GM12892 (cell line): ENCODE results near the gene CFLAR.

ENCODE experiments used
- POLR2A ChIP-seq: IDR thresholded peaks from 2 replicates; pipeline ENCODE4 v1.6.1; 2011; ENCODE audit warnings: low read depth, low read length, control low read depth
- POLR2AphosphoS5 ChIP-seq: IDR thresholded peaks from 2 replicates; pipeline ENCODE4 v1.6.1; 2011; ENCODE audit warnings: low read depth, low read length, control low read depth
- TAF1 ChIP-seq: IDR thresholded peaks from 2 replicates; pipeline ENCODE4 v1.6.1; 2011; ENCODE audit warnings: low read depth, mild to moderate bottlenecking, control low read depth, low read length, borderline replicate concordance

DNA sequence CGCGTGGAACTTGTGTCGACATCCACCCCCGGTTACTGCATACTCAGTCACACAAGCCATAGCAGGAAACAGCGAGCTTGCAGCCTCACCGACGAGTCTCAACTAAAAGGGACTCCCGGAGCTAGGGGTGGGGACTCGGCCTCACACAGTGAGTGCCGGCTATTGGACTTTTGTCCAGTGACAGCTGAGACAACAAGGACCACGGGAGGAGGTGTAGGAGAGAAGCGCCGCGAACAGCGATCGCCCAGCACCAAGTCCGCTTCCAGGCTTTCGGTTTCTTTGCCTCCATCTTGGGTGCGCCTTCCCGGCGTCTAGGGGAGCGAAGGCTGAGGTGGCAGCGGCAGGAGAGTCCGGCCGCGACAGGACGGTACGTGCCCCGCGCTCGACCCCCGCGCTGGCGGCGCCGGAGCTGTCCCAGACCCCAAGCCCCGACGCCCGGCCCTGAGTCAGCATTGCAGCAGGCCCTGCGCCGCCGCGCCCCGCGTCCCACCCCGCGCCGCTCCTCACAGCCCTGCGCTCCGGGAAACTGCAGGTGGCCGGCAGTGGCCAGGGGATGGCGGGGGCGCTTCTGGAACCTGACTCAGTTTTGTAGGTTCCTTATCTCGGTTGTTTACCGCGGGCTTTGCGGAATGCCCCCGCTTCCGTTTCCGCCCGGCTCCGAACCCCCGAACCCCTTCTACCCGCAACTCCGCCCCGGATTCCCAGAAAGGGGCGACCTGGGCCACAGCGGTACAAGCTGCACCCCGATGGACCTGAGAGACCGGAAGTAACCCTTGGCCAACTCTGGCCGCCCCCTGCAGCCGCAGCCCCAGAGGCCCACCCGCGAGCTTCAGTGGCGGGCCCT lies at the start of gene CFLAR:
- TF ChIP-seq POLR2A (peak; percentile 94), TAF1 (peak; percentile 62; the same call in 1 of the 2 replicates), POLR2AphosphoS5 (peak; percentile 88)
